Measurements from ENCODE around the gene PRKCB.
A peak's percentile ranks its signal among the peaks of the same experiment; 100 is the strongest.
"Not testable (repeated sequence)": the region's sequence is repeated elsewhere in the genome, so short reads cannot be mapped to it uniquely, and the experiment has no call there.

The PRKCB gene

GRCh38 chr16:24188021-24188542 is 352.3 kb downstream of the PRKCB start:
- DNase-seq, result no peak

GRCh38 chr16:24188751-24189318 is 353.1 kb downstream of the PRKCB start:
- no peak for DNase-seq

DNA sequence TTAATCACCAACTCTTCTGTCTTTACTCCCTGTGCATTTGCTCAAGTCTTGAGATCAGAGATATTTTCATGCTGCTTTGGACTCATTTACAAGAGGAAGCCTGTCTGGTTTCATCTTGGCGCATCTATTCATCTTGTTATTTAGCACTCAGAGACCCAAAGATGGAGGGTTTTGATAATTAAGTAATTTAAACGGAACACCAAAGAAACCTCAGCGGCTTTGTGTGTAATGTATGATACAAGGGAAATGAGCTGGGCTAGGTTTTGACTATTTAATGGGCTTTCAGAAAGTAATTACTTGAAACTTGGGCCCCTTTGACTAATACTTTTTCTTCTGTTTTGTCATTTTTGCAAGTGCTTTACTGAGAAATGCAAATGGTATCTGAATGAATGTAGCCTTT is 354.2 kb downstream of the PRKCB start:
- DNase-seq, result no peak

DNA sequence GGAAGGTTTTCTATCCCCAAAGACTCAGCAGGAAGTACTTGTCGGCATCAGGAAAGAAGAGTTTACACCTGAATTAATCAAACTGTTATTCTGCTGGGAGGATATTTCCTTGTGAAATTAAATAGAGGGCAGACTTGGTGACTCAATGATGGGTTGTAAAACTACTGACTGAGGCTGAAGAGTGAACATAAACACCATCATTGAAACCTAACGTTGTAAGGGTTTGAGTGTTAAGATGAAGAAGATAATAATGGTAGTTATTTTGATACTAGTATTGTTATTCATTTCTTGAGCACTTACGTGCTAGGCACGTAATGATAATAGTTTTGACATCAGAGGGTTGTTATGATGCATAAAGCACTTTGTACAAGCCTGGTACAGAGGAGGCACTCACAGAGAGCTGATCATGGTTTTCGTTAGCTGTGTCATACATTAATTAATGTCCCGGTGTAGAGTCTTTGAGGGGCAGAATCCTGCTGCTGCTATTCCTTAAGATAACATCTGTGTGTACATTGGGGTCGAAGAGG is 356.2 kb downstream of the PRKCB start:
- no peak for DNase-seq

DNA sequence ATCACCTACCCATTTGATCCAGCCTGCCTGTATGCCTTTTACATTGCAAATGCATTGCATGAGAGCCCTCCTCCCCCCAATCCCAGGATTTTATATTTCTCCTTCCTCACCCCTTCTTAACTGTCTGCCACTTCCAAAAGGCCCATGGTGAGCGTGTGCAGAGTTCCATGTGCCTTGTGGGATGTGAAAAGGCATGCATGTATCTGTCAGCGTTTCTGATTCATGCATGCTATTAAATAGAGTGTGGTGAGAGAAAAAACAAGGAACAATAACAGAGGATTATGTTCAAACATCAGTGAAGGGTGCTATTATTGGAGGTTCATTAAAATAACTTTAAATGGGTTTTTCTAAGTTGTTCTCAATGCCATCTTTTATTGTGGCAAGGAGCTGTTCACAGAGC is 359.4 kb downstream of the PRKCB start:
- no peak for DNase-seq

DNA sequence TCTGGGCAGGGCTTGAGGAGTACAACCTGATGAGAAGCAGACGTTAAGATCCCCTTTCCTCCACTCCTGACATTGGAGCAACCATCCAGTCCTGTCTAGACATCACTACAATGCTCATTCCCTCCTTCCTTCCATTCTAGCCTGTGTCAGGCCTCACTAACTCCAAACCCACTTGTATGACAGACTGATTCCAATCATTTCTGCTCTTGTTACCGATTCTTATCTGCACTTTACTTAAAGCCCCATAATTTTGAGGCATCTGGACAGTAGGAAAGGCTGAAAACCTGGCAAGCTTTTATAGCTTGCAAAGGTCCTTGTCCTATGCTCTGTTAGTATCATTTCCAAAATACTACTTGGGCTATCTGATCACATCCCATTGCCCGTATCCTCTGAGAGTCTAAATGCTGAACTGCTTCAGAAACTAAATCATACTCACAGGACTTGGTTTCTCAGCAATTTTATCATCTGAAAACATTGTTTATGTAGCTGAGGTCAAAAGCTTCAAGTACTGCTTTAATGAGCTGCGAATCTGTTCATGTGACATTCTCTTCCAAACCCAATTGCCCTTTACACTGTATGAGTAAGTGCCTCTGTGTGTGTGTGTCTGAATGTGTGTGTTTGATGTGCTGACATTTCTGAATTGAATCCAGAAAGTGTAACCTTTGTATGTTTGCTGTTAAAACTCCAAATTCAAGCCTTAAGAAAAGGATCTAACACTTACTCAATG is 363.2 kb downstream of the PRKCB start:
- no peak for DNase-seq

GRCh38 chr16:24203675-24204074 is 367.9 kb downstream of the PRKCB start:
- no peak for DNase-seq

GRCh38 chr16:24204150-24204665 is 368.4 kb downstream of the PRKCB start:
- DNase-seq, result no peak

DNA sequence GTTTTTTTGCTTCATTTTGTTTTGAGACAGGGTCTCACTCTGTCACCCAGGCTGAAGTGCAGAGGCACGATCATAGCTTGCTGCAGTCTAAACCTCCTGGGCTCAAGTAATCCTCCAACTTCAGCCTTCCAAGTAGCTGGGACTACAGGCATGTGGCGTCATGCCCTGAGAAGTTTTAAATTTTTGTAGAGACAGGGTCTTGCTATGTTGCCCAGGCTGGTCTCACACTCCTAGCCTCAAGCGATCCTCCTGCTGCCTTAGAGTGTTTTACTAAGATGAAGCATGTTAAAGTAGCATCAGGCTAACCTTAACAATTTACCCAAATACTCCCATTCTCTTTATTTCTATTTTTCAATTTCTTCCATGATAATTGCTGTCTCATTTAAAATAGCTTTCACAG is 371.1 kb downstream of the PRKCB start:
- DNase-seq, result no peak

DNA sequence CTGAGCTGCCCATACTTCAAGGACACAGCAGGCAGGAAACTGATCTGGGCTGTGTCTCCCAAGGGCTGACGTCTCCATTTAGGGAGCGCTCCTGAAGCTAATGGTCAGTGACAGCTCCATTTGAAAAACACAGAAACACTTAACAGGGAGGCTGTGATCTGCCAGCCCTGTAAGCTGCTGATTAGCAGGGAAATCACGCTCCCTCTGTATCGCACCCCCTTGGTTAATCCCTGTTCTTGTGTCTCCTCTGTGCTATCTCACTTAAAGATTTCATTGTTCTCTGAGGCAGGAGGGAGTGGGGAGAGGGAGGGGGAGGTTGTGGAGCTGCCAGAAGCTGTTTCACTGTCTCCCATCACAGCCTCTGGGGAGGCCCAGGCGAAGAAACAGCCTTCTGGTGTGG is 372.9 kb downstream of the PRKCB start:
- no peak for DNase-seq

GRCh38 chr16:24214992-24215391 is 379.2 kb downstream of the PRKCB start:
- DNase-seq, result no peak

- DNase-seq, result no peak
These were observed 381.2 kb downstream of the PRKCB start for GRCh38 chr16:24216961-24217360.

GRCh38 chr16:24217461-24217860 is 381.7 kb downstream of the PRKCB start:
- no peak for DNase-seq

GRCh38 chr16:24218299-24218698 is 382.5 kb downstream of the PRKCB start:
- no peak for DNase-seq

- DNase-seq, result no peak
These were observed 385.4 kb downstream of the PRKCB start for GRCh38 chr16:24221219-24221618.

- no peak for DNase-seq
These were observed 392.7 kb downstream of the PRKCB start for GRCh38 chr16:24228514-24228913.

DNA sequence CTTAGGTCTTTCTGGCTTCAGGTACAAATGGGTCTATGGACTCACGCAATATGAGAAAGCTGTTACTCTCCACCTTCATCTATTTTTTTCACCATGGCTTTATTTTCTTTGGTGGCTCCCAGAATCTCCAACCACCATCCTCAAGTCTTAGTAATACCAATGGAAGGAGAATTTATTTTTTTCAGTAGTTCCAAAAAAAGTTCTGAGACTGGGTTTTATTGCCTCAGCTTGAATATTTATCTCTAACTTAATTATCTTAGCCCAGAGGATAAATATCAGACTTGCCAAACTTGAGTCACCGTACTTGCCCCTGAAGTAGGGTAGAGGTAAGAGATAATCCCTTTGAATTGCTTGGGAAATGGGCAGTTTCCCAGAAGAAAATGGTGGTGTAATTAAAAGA is 397.2 kb downstream of the PRKCB start:
- no peak for DNase-seq

- no peak for DNase-seq
These were observed 399.0 kb downstream of the PRKCB start for GRCh38 chr16:24234737-24235136.

DNA sequence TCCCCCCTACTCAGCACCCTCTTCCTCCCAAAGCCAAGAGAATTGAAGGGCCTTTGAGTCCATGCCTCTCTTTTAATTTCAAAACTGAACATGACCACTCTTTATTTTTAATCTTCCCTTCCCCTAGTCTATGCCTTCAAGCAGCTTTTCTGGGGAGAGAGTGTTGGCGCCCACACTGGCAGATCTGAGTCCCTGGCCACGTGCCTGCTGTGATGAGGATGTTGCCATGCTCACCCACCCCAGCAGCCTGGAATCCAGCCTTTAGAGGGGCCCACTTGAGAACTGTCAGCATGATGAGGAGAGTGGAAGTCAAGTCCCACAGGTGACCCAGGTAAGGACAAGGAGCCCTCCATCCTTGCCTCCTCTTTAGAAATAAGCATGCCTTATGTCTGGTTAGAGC is 400.0 kb downstream of the PRKCB start:
- DNase-seq, result no peak

- DNase-seq, result not testable (repeated sequence)
These were observed 403.1 kb downstream of the PRKCB start for GRCh38 chr16:24238846-24239245.

DNA sequence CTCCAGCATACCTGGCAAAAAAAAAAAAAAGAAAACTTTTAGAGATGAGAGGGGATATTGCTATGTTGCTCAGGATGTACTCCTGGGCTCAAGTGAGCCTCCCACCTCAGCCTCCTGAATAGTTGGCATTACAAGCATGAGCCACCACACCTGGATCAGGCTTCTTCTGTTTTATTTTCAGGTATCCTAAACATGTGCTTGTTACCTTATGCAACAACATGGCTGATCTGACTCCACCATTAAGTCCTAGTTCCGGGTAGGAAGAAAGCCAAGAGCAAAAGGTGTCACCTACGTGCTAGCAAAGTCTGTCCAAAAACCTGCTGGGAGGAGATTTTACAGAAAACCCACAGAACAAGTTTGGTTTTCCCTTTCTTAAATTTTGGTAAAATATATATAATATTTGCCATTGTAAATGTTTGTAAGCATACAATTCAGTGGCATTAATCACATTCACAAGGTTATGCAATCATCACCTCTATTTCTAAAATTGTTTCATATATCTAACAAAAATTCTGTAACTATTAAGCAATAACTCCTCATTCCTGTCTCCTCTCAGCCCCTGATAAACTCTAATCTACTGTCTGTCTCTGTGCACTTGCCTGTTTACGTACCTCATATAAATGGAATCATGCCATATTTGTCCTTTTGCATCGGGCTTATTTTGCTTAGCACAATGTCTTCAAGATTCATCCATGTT is 411.3 kb downstream of the PRKCB start:
- no peak for DNase-seq

DNA sequence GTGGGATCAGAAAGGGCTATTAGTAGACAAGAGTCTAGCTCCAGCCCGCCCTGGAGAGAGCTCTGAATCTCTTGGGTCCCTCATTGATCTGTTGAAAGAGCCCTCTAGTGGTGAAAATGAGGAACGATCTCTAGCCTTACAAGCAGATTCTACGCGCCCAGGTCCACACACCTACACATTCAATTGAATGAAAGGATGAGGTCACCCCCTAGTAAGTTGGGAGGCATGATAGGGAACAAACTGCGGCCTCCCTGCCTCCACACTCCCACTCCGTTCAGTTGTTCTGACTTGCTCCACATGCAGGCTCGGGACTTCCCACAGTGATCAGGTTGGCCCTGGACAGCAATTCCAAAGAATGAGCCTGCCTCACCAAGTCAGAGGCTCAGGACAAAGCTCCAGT is 417.4 kb downstream of the PRKCB start:
- peak; percentile 25 for DNase-seq
